GM23338 (cell line): ENCODE data around the gene GRIP2. TPM values are rescaled to one million over a fixed set of nuclear protein-coding genes. Genes with fewer than 3 reads are reported as not detected.

ENCODE experiments used
- ATAC-seq: fragments of 200-7000 bp; cut with Tn5 transposase; 3 replicates; pipeline ENCODE4 v1.9.1; 2020
- DNase-seq: peaks from one replicate; pipeline ENCODE4 v3.0.0-alpha.2; 2015; ENCODE audit warnings: low spot score
- H2AFZ ChIP-seq: fragments of 200-600 bp; sonication (generic); 2 replicates; pipeline ENCODE4 v1.8.0; 2016; ENCODE audit warnings: antibody characterized with exemption, mild to moderate bottlenecking, moderate library complexity
- H3F3A ChIP-seq: fragments of 200-600 bp; sonication (generic); replicated peaks from 2 replicates; pipeline ENCODE4 v1.8.0; 2017; ENCODE audit warnings: antibody characterized with exemption, mixed run types, low read depth
- H3K27ac ChIP-seq: fragments of 200-600 bp; sonication (generic); 2 replicates; pipeline ENCODE4 v1.6.1; 2016; ENCODE audit warnings: low read depth
- H3K27me3 ChIP-seq: fragments of 200-600 bp; sonication (generic); 2 replicates; pipeline ENCODE4 v1.8.0; 2016; ENCODE audit warnings: mild to moderate bottlenecking, mixed run types, moderate library complexity; ENCODE audit not compliant: insufficient read depth
- H3K36me3 ChIP-seq: fragments of 200-600 bp; sonication (generic); 2 replicates; pipeline ENCODE4 v1.8.0; 2016; ENCODE audit warnings: mild to moderate bottlenecking; ENCODE audit not compliant: insufficient read depth
- H3K4me1 ChIP-seq: fragments of 200-600 bp; sonication (generic); 2 replicates; pipeline ENCODE4 v1.8.0; 2016; ENCODE audit warnings: mild to moderate bottlenecking, moderate library complexity; ENCODE audit not compliant: insufficient read depth
- H3K4me2 ChIP-seq: fragments of 200-600 bp; sonication (generic); 2 replicates; pipeline ENCODE4 v1.7.1; 2017; ENCODE audit warnings: mixed run types
- H3K4me3 ChIP-seq: fragments of 200-600 bp; sonication (generic); 2 replicates; pipeline ENCODE4 v1.6.1; 2016; ENCODE audit warnings: mixed run types
- H3K79me2 ChIP-seq: fragments of 200-600 bp; sonication (generic); replicated peaks from 2 replicates; pipeline ENCODE4 v1.8.0; 2017; ENCODE audit warnings: mild to moderate bottlenecking; ENCODE audit not compliant: insufficient read depth
- H3K9me2 ChIP-seq: fragments of 200-600 bp; sonication (generic); 2 replicates; pipeline ENCODE4 v1.8.0; 2017; ENCODE audit not compliant: insufficient read depth
- H4K20me1 ChIP-seq: fragments of 200-600 bp; sonication (generic); replicated peaks from 2 replicates; pipeline ENCODE4 v1.8.0; 2017; ENCODE audit warnings: mild to moderate bottlenecking; ENCODE audit not compliant: insufficient read depth
- H3K27ac Mint-ChIP-seq: 2 replicates; pipeline ENCODE4 v1.8.0; 2020; ENCODE audit warnings: inconsistent platforms, mild to moderate bottlenecking, moderate library complexity, mixed read lengths
- H3K27me3 Mint-ChIP-seq: 3 replicates; pipeline ENCODE4 v1.8.0; 2022; ENCODE audit warnings: low read depth, mild to moderate bottlenecking, moderate library complexity, mixed read lengths, inconsistent platforms; ENCODE audit not compliant: insufficient read depth, poor library complexity
- H3K36me3 Mint-ChIP-seq: 3 replicates; pipeline ENCODE4 v1.8.0; 2021; ENCODE audit warnings: low read depth, mild to moderate bottlenecking, inconsistent platforms, moderate library complexity, mixed read lengths
- H3K4me1 Mint-ChIP-seq: 3 replicates; pipeline ENCODE4 v1.8.0; 2020; ENCODE audit warnings: mild to moderate bottlenecking, inconsistent platforms, mixed read lengths
- H3K4me3 Mint-ChIP-seq: 3 replicates; pipeline ENCODE4 v1.8.0; 2021; ENCODE audit warnings: moderate library complexity, mild to moderate bottlenecking, inconsistent platforms, mixed read lengths
- H3K9me3 Mint-ChIP-seq: 3 replicates; pipeline ENCODE4 v1.8.0; 2020; ENCODE audit warnings: moderate library complexity, mild to moderate bottlenecking, inconsistent platforms, mixed read lengths
- CREB1 ChIP-seq: fragments of 250-450 bp; sonication (Bioruptor Pico); IDR thresholded peaks from 2 replicates; pipeline ENCODE4 v1.5.0; 2020; ENCODE audit warnings: low read depth, mild to moderate bottlenecking, moderate library complexity
- CTCF ChIP-seq, 2 experiments: fragments of 200-600 bp in 1 of 2; sonication (generic) in 1 of 2; conservative IDR thresholded peaks; 2 replicates each; pipeline versions ENCODE4 v1.5.1 to v1.6.1; 2016 to 2017; ENCODE audit warnings: antibody characterized with exemption in 2 of 2, low read depth in 2 of 2, mild to moderate bottlenecking in 2 of 2, moderate library complexity in 1 of 2
- ETS1 ChIP-seq: IDR thresholded peaks from 2 replicates; pipeline ENCODE4 v1.6.1; 2016; ENCODE audit warnings: antibody characterized with exemption
- EZH2 ChIP-seq: fragments of 200-600 bp; sonication (generic); IDR thresholded peaks from one replicate; pipeline ENCODE4 v1.8.0; 2017; ENCODE audit warnings: antibody characterized with exemption, mild to moderate bottlenecking, low read depth; ENCODE audit not compliant: unreplicated experiment
- EZH2phosphoT487 ChIP-seq: fragments of 200-600 bp; sonication (generic); IDR thresholded peaks from one replicate; pipeline ENCODE4 v1.8.1; 2018; ENCODE audit warnings: antibody characterized with exemption; ENCODE audit not compliant: unreplicated experiment
- JUNB ChIP-seq: IDR thresholded peaks from one replicate; pipeline ENCODE4 v1.6.1; 2016; ENCODE audit warnings: antibody characterized with exemption; ENCODE audit not compliant: unreplicated experiment
- NANOG ChIP-seq: IDR thresholded peaks from 2 replicates; pipeline ENCODE4 v1.6.1; 2016; ENCODE audit warnings: antibody characterized with exemption, borderline replicate concordance
- POLR2AphosphoS5 ChIP-seq: IDR thresholded peaks from 2 replicates; pipeline ENCODE4 v1.6.1; 2016; ENCODE audit warnings: antibody characterized with exemption, low read depth
- REST ChIP-seq: IDR thresholded peaks from one replicate; pipeline ENCODE4 v1.6.1; 2018; ENCODE audit warnings: antibody characterized with exemption; ENCODE audit not compliant: unreplicated experiment
- STAT1 ChIP-seq: IDR thresholded peaks from one replicate; pipeline ENCODE4 v1.6.1; 2016; ENCODE audit warnings: antibody characterized with exemption; ENCODE audit not compliant: unreplicated experiment
- ZNF114 ChIP-seq: fragments of 250-450 bp; sonication (Bioruptor Pico); IDR thresholded peaks from 2 replicates; pipeline ENCODE4 v1.5.0; 2020; ENCODE audit warnings: mild to moderate bottlenecking, moderate library complexity
- ZNF331 ChIP-seq: fragments of 250-450 bp; sonication (Bioruptor Pico); IDR thresholded peaks from 2 replicates; pipeline ENCODE4 v1.5.0; 2020; ENCODE audit warnings: low read depth, mild to moderate bottlenecking, moderate library complexity
- ZNF462 ChIP-seq: fragments of 250-450 bp; sonication (Bioruptor Pico); IDR thresholded peaks from 2 replicates; pipeline ENCODE4 v1.5.0; 2020; ENCODE audit warnings: mild to moderate bottlenecking, moderate library complexity
- polyA plus RNA-seq: library from polyadenylated mRNA; unstranded; fragments of >200 nt; fragmentation: Nextera tagmentation; extraction: Ambion mirVana; gene quantifications from 2 replicates; pipeline ENCODE4 v1.2.1, GENCODE V29; 2016
- total RNA-seq: library from RNA; depleted of rRNA; stranded (reverse); fragments of >200 nt; shearing (Covaris generic); gene quantifications from 2 replicates; pipeline ENCODE4 v1.2.3, GENCODE V29; 2014

GRIP2 gene
- total and polyA plus RNA-seq, 2 experiments from 2014 or later, result 3.6 to 5.8 TPM

GRCh38 chr3:14453876-14454638, 86.1 kb downstream of the GRIP2 start:
- Histone ChIP-seq H3K36me3 (peaks cover 49% of the 10 kb centered on the region), H3K27me3 (no peaks in the 10 kb centered on the region), H3K4me3 (no peak overlapping the region), H3K9me2 (no peaks in the 10 kb centered on the region), H3K27ac (no peak overlapping the region), H3K79me2 (no peaks in the 10 kb centered on the region), H3K4me1 (peaks cover 10% of the 10 kb centered on the region), H3K4me2 (no peak overlapping the region), H3F3A (0 out of 2 replicates have a peak, but pooled peaks cover 3% of the 10 kb centered on the region), H4K20me1 (peaks cover 18% of the 10 kb centered on the region; the same call in 1 of the 2 replicates), H2AFZ (no peak overlapping the region)
- no peaks in the 10 kb centered on the region for H3K9me3 Mint-ChIP-seq
- peaks cover 13% of the 10 kb centered on the region for H3K4me1 Mint-ChIP-seq
- peaks cover 20% of the 10 kb centered on the region for H3K27me3 Mint-ChIP-seq
- TF ChIP-seq EZH2phosphoT487 (no peak), ZNF331 (no peak), JUNB (no peak), CREB1 (no peak), ZNF462 (no peak), CTCF (conservative IDR thresholded peaks at IDR 0.05; ENCODE audit: low read depth in 2 of 2) (no peak), ETS1 (no peak), ZNF114 (no peak), REST (no peak), NANOG (no peak), EZH2 (no peak), POLR2AphosphoS5 (no peak), STAT1 (no peak)
- no peak overlapping the region for H3K4me3 Mint-ChIP-seq
- peaks cover 49% of the 10 kb centered on the region for H3K36me3 Mint-ChIP-seq
- H3K27ac Mint-ChIP-seq, result peak overlapping the region; percentile 75
- ATAC-seq (no peak), DNase-seq (no peak)
